Bronchial epithelial cell (primary cell): Measurements from ENCODE around the gene MS4A18. TPM values are rescaled to one million over a fixed set of nuclear protein-coding genes. Genes with fewer than 3 reads are reported as not detected.

Source experiments
- DNase-seq: peaks from one replicate; pipeline ENCODE4 v3.0.0-alpha.2; 2010; ENCODE audit warnings: low read depth
- FAIRE-seq: peaks from 2 replicates; lab custom pipeline; 2011; peaks lifted over from hg19 to GRCh38; lab: Jason Lieb, UNC
- H3K27me3 ChIP-seq: 2 replicates; pipeline ENCODE4 v1.5.1; 2011; ENCODE audit warnings: low read length; ENCODE audit not compliant: control insufficient read depth, insufficient read depth
- H3K36me3 ChIP-seq: 2 replicates; pipeline ENCODE4 v1.5.1; 2011; ENCODE audit warnings: low read length; ENCODE audit not compliant: control insufficient read depth, insufficient read depth
- H3K4me3 ChIP-seq: 2 replicates; pipeline ENCODE4 v1.5.1; 2011; ENCODE audit warnings: mild to moderate bottlenecking, low read depth, low read length, control low read depth
- total RNA-seq: library from RNA; depleted of rRNA; stranded (reverse); fragments of >200 nt; gene quantifications from 2 replicates; pipeline ENCODE4 v1.2.1, GENCODE V29; 2014
- TF ChIP-seq, protein P1 (sequence below): IDR thresholded peaks from 2 replicates; pipeline ENCODE4 v1.5.1; 2011; ENCODE audit warnings: mild to moderate bottlenecking, moderate library complexity, low read length, control low read depth, inconsistent platforms; ENCODE audit not compliant: insufficient read depth, severe bottlenecking

The MS4A18 gene
- total RNA-seq, 1 donor from 2014 or later, result not detected

GRCh38 chr11:60766547-60766946 is 42.0 kb downstream of the MS4A18 start:
- no peaks in the 10 kb centered on the region for H3K27me3 ChIP-seq
- H3K4me3 ChIP-seq, result no peak overlapping the region
- no peaks in the 10 kb centered on the region for H3K36me3 ChIP-seq
- FAIRE-seq (no peak), DNase-seq (no peak)
- TF ChIP-seq, protein P1, sequence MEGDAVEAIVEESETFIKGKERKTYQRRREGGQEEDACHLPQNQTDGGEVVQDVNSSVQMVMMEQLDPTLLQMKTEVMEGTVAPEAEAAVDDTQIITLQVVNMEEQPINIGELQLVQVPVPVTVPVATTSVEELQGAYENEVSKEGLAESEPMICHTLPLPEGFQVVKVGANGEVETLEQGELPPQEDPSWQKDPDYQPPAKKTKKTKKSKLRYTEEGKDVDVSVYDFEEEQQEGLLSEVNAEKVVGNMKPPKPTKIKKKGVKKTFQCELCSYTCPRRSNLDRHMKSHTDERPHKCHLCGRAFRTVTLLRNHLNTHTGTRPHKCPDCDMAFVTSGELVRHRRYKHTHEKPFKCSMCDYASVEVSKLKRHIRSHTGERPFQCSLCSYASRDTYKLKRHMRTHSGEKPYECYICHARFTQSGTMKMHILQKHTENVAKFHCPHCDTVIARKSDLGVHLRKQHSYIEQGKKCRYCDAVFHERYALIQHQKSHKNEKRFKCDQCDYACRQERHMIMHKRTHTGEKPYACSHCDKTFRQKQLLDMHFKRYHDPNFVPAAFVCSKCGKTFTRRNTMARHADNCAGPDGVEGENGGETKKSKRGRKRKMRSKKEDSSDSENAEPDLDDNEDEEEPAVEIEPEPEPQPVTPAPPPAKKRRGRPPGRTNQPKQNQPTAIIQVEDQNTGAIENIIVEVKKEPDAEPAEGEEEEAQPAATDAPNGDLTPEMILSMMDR, result no peak

- Histone ChIP-seq H3K4me3 (no peak overlapping the region), H3K27me3 (no peaks in the 10 kb centered on the region), H3K36me3 (no peaks in the 10 kb centered on the region)
- TF ChIP-seq, protein P1, result peak; percentile 26
- FAIRE-seq (no peak), DNase-seq (no peak)
These were observed 42.9 kb downstream of the MS4A18 start for GRCh38 chr11:60767388-60767811.

GRCh38 chr11:60768202-60768601 is 43.7 kb downstream of the MS4A18 start:
- no peak overlapping the region for H3K4me3 ChIP-seq
- H3K36me3 ChIP-seq, result no peaks in the 10 kb centered on the region
- no peaks in the 10 kb centered on the region for H3K27me3 ChIP-seq
- no peak for DNase-seq
- TF ChIP-seq, protein P1, result no peak
- no peak for FAIRE-seq

- no peak overlapping the region for H3K4me3 ChIP-seq
- FAIRE-seq (no peak), DNase-seq (peak; percentile 65)
- no peaks in the 10 kb centered on the region for H3K27me3 ChIP-seq
- TF ChIP-seq, protein P1, result no peak
- no peaks in the 10 kb centered on the region for H3K36me3 ChIP-seq
These were observed 44.8 kb downstream of the MS4A18 start for GRCh38 chr11:60769273-60769672.

DNA sequence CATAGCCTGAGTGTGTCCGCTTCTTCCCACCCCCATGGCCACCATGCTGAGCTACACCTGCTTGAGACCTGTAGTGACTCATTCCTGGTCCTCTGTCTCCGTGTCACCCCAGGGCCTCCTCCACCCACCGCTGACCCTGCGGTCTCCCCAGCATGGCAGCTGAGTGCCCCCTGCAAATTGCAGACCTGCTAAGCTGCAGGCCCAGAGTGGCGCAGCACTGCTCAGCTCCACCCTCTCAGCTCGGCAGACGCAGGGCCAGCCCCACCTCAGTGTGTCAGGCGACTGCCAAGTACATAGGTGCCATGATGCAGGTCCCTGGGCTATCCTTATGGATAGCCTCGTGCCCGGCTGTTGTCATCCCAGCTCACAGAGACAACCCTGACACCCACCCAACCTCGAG is 45.3 kb downstream of the MS4A18 start:
- H3K36me3 ChIP-seq, result no peaks in the 10 kb centered on the region
- TF ChIP-seq, protein P1, result no peak

GRCh38 chr11:60771146-60771545 is 46.6 kb downstream of the MS4A18 start:
- no peak for FAIRE-seq
- no peak overlapping the region for H3K4me3 ChIP-seq
- no peaks in the 10 kb centered on the region for H3K36me3 ChIP-seq
- no peak for DNase-seq
- TF ChIP-seq, protein P1, result no peak
- no peaks in the 10 kb centered on the region for H3K27me3 ChIP-seq

More for the DNA sequence above, 45.3 kb downstream of the MS4A18 start:
- Histone ChIP-seq H3K4me3 (no peak overlapping the region), H3K27me3 (no peaks in the 10 kb centered on the region)
- DNase-seq (no peak), FAIRE-seq (no peak)
